ENCODE results near the gene PRKN.

PRKN gene

GRCh38 chr6:161622779-161623178, 1104.8 kb downstream of the PRKN start:
- DNase-seq (ENCODE audit: low read depth, low spot score) = no peak

GRCh38 chr6:161618831-161619454, 1108.6 kb downstream of the PRKN start:
- DNase-seq (ENCODE audit: low read depth, low spot score) = peak; percentile 88

GRCh38 chr6:161613711-161614110, 1113.9 kb downstream of the PRKN start:
- no peak for DNase-seq (ENCODE audit: low read depth, low spot score)

GRCh38 chr6:161608771-161609170, 1118.8 kb downstream of the PRKN start:
- no peak for DNase-seq (ENCODE audit: low read depth, low spot score)

- DNase-seq (ENCODE audit: low read depth, low spot score) = no peak
Observed at GRCh38 chr6:161607696-161608297, 1119.8 kb downstream of the PRKN start.

GRCh38 chr6:161602359-161602758, 1125.2 kb downstream of the PRKN start:
- DNase-seq (ENCODE audit: low read depth, low spot score) = no peak

- no peak for DNase-seq (ENCODE audit: low read depth, low spot score)
Observed at GRCh38 chr6:161598896-161599295, 1128.7 kb downstream of the PRKN start.

- no peak for DNase-seq (ENCODE audit: low read depth, low spot score)
Observed at GRCh38 chr6:161596807-161597520, 1130.6 kb downstream of the PRKN start.

GRCh38 chr6:161594412-161594811, 1133.2 kb downstream of the PRKN start:
- no peak for DNase-seq (ENCODE audit: low read depth, low spot score)

GRCh38 chr6:161590961-161591627, 1136.5 kb downstream of the PRKN start:
- no peak for DNase-seq (ENCODE audit: low read depth, low spot score)

- no peak for DNase-seq (ENCODE audit: low read depth, low spot score)
Observed at GRCh38 chr6:161586887-161587286, 1140.7 kb downstream of the PRKN start.

GRCh38 chr6:161584621-161585340, 1142.8 kb downstream of the PRKN start:
- no peak for DNase-seq (ENCODE audit: low read depth, low spot score)

GRCh38 chr6:161584051-161584450, 1143.5 kb downstream of the PRKN start:
- DNase-seq (ENCODE audit: low read depth, low spot score) = no peak

- DNase-seq (ENCODE audit: low read depth, low spot score) = no peak
Observed at GRCh38 chr6:161583584-161583983, 1144.0 kb downstream of the PRKN start.

- no peak for DNase-seq (ENCODE audit: low read depth, low spot score)
Observed at GRCh38 chr6:161578478-161578877, 1149.1 kb downstream of the PRKN start.

- DNase-seq (ENCODE audit: low read depth, low spot score) = peak; percentile 6
Observed at GRCh38 chr6:161575523-161576254, 1151.9 kb downstream of the PRKN start.

GRCh38 chr6:161568885-161569456, 1158.6 kb downstream of the PRKN start:
- no peak for DNase-seq (ENCODE audit: low read depth, low spot score)

- DNase-seq (ENCODE audit: low read depth, low spot score) = no peak
Observed at GRCh38 chr6:161564952-161565351, 1162.6 kb downstream of the PRKN start.

- DNase-seq (ENCODE audit: low read depth, low spot score) = no peak
Observed at GRCh38 chr6:161561908-161562307, 1165.7 kb downstream of the PRKN start.

GRCh38 chr6:161557333-161558107, 1170.0 kb downstream of the PRKN start:
- no peak for DNase-seq (ENCODE audit: low read depth, low spot score)
